K562 (cell line): Measurements from ENCODE around the gene DLX2. TPM values are rescaled to one million over a fixed set of nuclear protein-coding genes. Genes with fewer than 3 reads are reported as not detected.
A peak's percentile ranks its signal among the peaks of the same experiment; 100 is the strongest.
"Not testable (repeated sequence)": the region's sequence is repeated elsewhere in the genome, so short reads cannot be mapped to it uniquely, and the experiment has no call there.

Experiments used
- ATAC-seq: fragments of 200-7000 bp; cut with Tn5 transposase; 3 replicates; pipeline ENCODE4 v1.9.1; 2020; ENCODE audit warnings: moderate library complexity
- BruUV-seq: library from RNA; stranded (reverse); fragments of 400-500 nt; replicated peaks from 2 replicates; lab custom pipeline; 2021; lab: Mats Ljungman, UMichigan
- CTCF ChIA-PET: fragments of 300-600 bp; formaldehyde crosslinking; extraction: SDS; loops from one replicate; lab custom pipeline; 2021; ENCODE audit warnings: low intra/inter-chr PET ratio; lab: Yijun Ruan, JAX
- POLR2A ChIA-PET: fragments of 300-600, 350-650 bp; sonication (Branson Sonifier 250); formaldehyde crosslinking; extraction: SDS; loops from one replicate; lab custom pipeline; 2021; ENCODE audit warnings: antibody characterized with exemption, inconsistent platforms; lab: Yijun Ruan, JAX
- DNase-seq, 4 experiments: peaks; one replicate each; pipeline versions ENCODE4 v3.0.0 to v3.0.0-alpha.2; 2011 to 2018; ENCODE audit warnings: low spot score in 3 of 4, mixed read lengths in 3 of 4; ENCODE audit errors: extremely low read depth in 1 of 4
- FAIRE-seq: peaks from 2 replicates; lab custom pipeline; 2011; peaks lifted over from hg19 to GRCh38; lab: Jason Lieb, UNC
- H2AFZ ChIP-seq: 2 replicates; pipeline ENCODE4 v1.6.0; 2011; ENCODE audit warnings: low read depth, low read length, control low read depth, inconsistent platforms
- H3K27ac ChIP-seq: fragments of 200-600 bp; 3 replicates; pipeline ENCODE4 v1.8.0; 2011; ENCODE audit warnings: low read depth, mild to moderate bottlenecking, control low read depth, inconsistent platforms, low read length, moderate library complexity, mixed read lengths; ENCODE audit errors: extremely low read depth
- H3K27me3 ChIP-seq, 2 experiments: fragments of 300-600 bp in 1 of 2; 2 replicates in 1 of 2; 3 replicates in 1 of 2; pipeline versions ENCODE4 v1.6.0 to v1.8.0; 2011; ENCODE audit warnings: inconsistent platforms in 2 of 2, low read length in 2 of 2, mild to moderate bottlenecking in 1 of 2, mixed read lengths in 1 of 2, moderate library complexity in 1 of 2; ENCODE audit not compliant: control insufficient read depth in 2 of 2, insufficient read depth in 2 of 2
- H3K36me3 ChIP-seq: fragments of 300-600 bp; 3 replicates; pipeline ENCODE4 v1.8.0; 2011; ENCODE audit warnings: mild to moderate bottlenecking, low read length, inconsistent platforms; ENCODE audit not compliant: control insufficient read depth, insufficient read depth
- H3K4me1 ChIP-seq, 2 experiments: fragments of 200-600 bp in 1 of 2; replicated peaks in 1 of 2; 2 replicates in 1 of 2; 3 replicates in 1 of 2; pipeline versions ENCODE4 v1.5.1 to v1.8.0; 2011; ENCODE audit warnings: inconsistent platforms in 2 of 2, low read length in 2 of 2, mild to moderate bottlenecking in 1 of 2, mixed read lengths in 1 of 2, moderate library complexity in 1 of 2; ENCODE audit not compliant: control insufficient read depth in 2 of 2, insufficient read depth in 2 of 2
- H3K4me2 ChIP-seq: 2 replicates; pipeline ENCODE4 v1.6.1; 2011; ENCODE audit warnings: low read length, control low read depth, inconsistent platforms, mixed read lengths; ENCODE audit not compliant: insufficient read depth
- H3K4me3 ChIP-seq: fragments of 200-600 bp; sonication (generic), shearing (Covaris generic); 2 replicates; pipeline ENCODE4 v1.5.1; 2016; ENCODE audit warnings: control low read depth, inconsistent platforms
- H3K79me2 ChIP-seq: fragments of 200-600 bp; 3 replicates; pipeline ENCODE4 v1.8.0; 2011; ENCODE audit warnings: low read length, inconsistent platforms; ENCODE audit not compliant: control insufficient read depth, insufficient read depth
- H3K9ac ChIP-seq, 2 experiments: 2 replicates each; pipeline versions ENCODE4 v1.6.0 to v1.6.1; 2011; ENCODE audit warnings: low read depth in 2 of 2, low read length in 2 of 2, control low read depth in 1 of 2, inconsistent platforms in 1 of 2, mild to moderate bottlenecking in 1 of 2, mixed read lengths in 1 of 2; ENCODE audit not compliant: insufficient read depth in 1 of 2
- H3K9me1 ChIP-seq: one replicate; pipeline ENCODE4 v1.6.0; 2011; ENCODE audit warnings: inconsistent platforms, mild to moderate bottlenecking, low read length, moderate library complexity; ENCODE audit not compliant: control insufficient read depth, insufficient read depth
- H3K9me3 ChIP-seq: replicated peaks from 2 replicates; pipeline ENCODE4 v1.5.1; 2011; ENCODE audit warnings: low read depth, low read length, inconsistent platforms; ENCODE audit not compliant: control insufficient read depth, insufficient read depth
- H4K20me1 ChIP-seq: replicated peaks from 2 replicates; pipeline ENCODE4 v1.6.1; 2011; ENCODE audit warnings: low read length, inconsistent platforms, mixed read lengths; ENCODE audit not compliant: control insufficient read depth, insufficient read depth
- BCOR ChIP-seq: fragments of 450-650 bp; IDR thresholded peaks from 2 replicates; pipeline ENCODE4 v1.6.1; 2016
- FOXA3 ChIP-seq, 2 experiments: fragments of 450-650 bp in 1 of 2; sonication (generic) in 1 of 2; formaldehyde crosslinking; IDR thresholded peaks in 1 of 2; conservative IDR thresholded peaks in 1 of 2; 2 replicates each; pipeline versions ENCODE4 v1.4.0 to v1.8.0; 2020 to 2022; ENCODE audit warnings: mild to moderate bottlenecking in 2 of 2, missing genetic modification reagents in 1 of 2
- ID3 ChIP-seq, 2 experiments: fragments of 250-450 bp in 1 of 2; fragments of 450-650 bp in 1 of 2; sonication (Bioruptor Pico) in 1 of 2; IDR thresholded peaks; 2 replicates each; pipeline versions ENCODE4 v1.6.1 to v1.8.0; 2016 to 2021; ENCODE audit warnings: mild to moderate bottlenecking in 2 of 2, moderate library complexity in 2 of 2, missing compliant biosample characterization in 1 of 2, missing genetic modification characterization in 1 of 2
- MCM3 ChIP-seq: fragments of 450-650 bp; IDR thresholded peaks from 2 replicates; pipeline ENCODE4 v1.6.1; 2016
- NRF1 ChIP-seq, 2 experiments: fragments of 450-650 bp; IDR thresholded peaks in 1 of 2; conservative IDR thresholded peaks in 1 of 2; 2 replicates each; pipeline ENCODE4 v1.6.1; 2014; ENCODE audit warnings: mild to moderate bottlenecking in 2 of 2
- RBM25 ChIP-seq: fragments of 200-400 bp; formaldehyde crosslinking; IDR thresholded peaks from 2 replicates; pipeline ENCODE4 v1.6.1; 2018; ENCODE audit warnings: low read length, low read depth, moderate library complexity; ENCODE audit not compliant: severe bottlenecking
- SIX5 ChIP-seq, 2 experiments: IDR thresholded peaks; 2 replicates each; pipeline ENCODE4 v1.6.1; 2011; ENCODE audit warnings: low read length in 2 of 2, borderline replicate concordance in 1 of 2, low read depth in 1 of 2, mild to moderate bottlenecking in 1 of 2, moderate library complexity in 1 of 2; ENCODE audit not compliant: insufficient read depth in 1 of 2
- TCF7 ChIP-seq: sonication (generic); IDR thresholded peaks from 2 replicates; pipeline ENCODE4 v1.6.1; 2016; ENCODE audit warnings: antibody characterized with exemption, borderline replicate concordance
- WGBS: fragments of 100-300 bp; shearing (Covaris generic); methylation state at CpG from one replicate; pipeline ENCODE4 v1.1.6; 2016; ENCODE audit warnings: low coverage, mixed read lengths; ENCODE audit not compliant: insufficient coverage; ENCODE audit errors: missing lambda C conversion rate; 5-methylcytosine and 5-hydroxymethylcytosine counted together
- in situ Hi-C: fragments of 300-500 bp; cut with MboI; formaldehyde crosslinking; loops from 4 replicates; pipeline ENCODE4 v1.15.0; 2018; ENCODE audit warnings: inconsistent platforms, mixed read lengths
- intact Hi-C: fragments of 100-400 bp; cut with micrococcal nuclease; formaldehyde crosslinking; loops from 2 replicates; pipeline ENCODE4 v1.14.2; 2022
- polyA plus RNA-seq, 8 experiments: library from polyadenylated mRNA; depleted of rRNA in 4 of 8; stranded (reverse) in 5 of 8; unstranded in 3 of 8; fragments of >200 nt; fragmentation: Nextera tagmentation in 2 of 8; fragmentation: Illumina TruSeq in 1 of 8; extraction: Ambion mirVana in 2 of 8; extraction: Trizol in 1 of 8; gene quantifications; 2 replicates each; pipeline versions ENCODE4 v1.2.1 to v1.2.3, GENCODE V29; 2011 to 2014; ENCODE audit warnings: inconsistent platforms in 1 of 8, missing spikeins in 1 of 8
- total RNA-seq, 7 experiments: library from RNA; depleted of rRNA in 6 of 7; stranded (reverse); fragments of >200 nt in 6 of 7; fragmentation: Illumina TruSeq in 2 of 7; extraction: Trizol in 2 of 7; gene quantifications; 2 replicates each; pipeline versions ENCODE4 v1.2.1 to v1.2.3, GENCODE V29; 2011 to 2021; ENCODE audit warnings: low replicate concordance in 1 of 7

The DLX2 gene
- total and polyA plus RNA-seq, 9 of the 15 experiments (the other 6 are each of a cell fraction or from before 2014, with no cell fraction given): 0.14 to 4.3 (median 0.86) TPM

- BruUV-seq, DNase-seq, FAIRE-seq, H4K20me1 ChIP-seq, H3K27ac ChIP-seq, H2AFZ ChIP-seq, H3K79me2 ChIP-seq, H3K36me3 ChIP-seq, H3K9me3 ChIP-seq, ATAC-seq, H3K9ac ChIP-seq, in situ Hi-C loops, intact Hi-C loops, H3K4me3 ChIP-seq, CTCF ChIA-PET, H3K27me3 ChIP-seq, H3K4me2 ChIP-seq, H3K9me1 ChIP-seq: not testable (repeated sequence)
- POLR2A ChIA-PET: interaction anchor here (1.8 kb wide), 1 partner anchor 10 kb away, joined by 8 read pairs; no protein-coding TSS in a partner anchor
- TF ChIP-seq RBM25: peak; percentile 50
- TF ChIP-seq BCOR: peak; percentile 54; the same call in 1 of the 2 replicates
- peaks cover 4 to 22% of the 10 kb centered on the region in 2 experiments; a peak in 4 of 5 replicates for H3K4me1 ChIP-seq
- 81% methylated on average over 4 of the region's 4 CpGs for WGBS
Measured at GRCh38 chr2:172067905-172068304, 34.8 kb downstream of the DLX2 start.

- CTCF ChIA-PET: no interaction called here
- Histone ChIP-seq H3K27ac (peak overlapping the region; percentile 34; the same call in 2 of the 3 replicates), H3K9me1 (no peaks in the 10 kb centered on the region), H4K20me1 (no peaks in the 10 kb centered on the region), H3K36me3 (no peaks in the 10 kb centered on the region), H3K4me2 (peak overlapping the region; percentile 20; the same call in 1 of the 2 replicates), H3K27me3 (no peaks in the 10 kb centered on the region), H2AFZ (peak overlapping the region; percentile 70), H3K9me3 (no peaks in the 10 kb centered on the region), H3K4me3 (no peak overlapping the region), H3K9ac (no peak overlapping the region), H3K4me1 (peaks cover 4 to 32% of the 10 kb centered on the region in 2 experiments; a peak in 4 of 5 replicates), H3K79me2 (no peaks in the 10 kb centered on the region)
- WGBS: 10% methylated on average over 4 of the region's 4 CpGs
- DNase-seq (peak in 1 of 4 experiments; percentile 53), ATAC-seq (peak; percentile 79), FAIRE-seq (peak; percentile 72)
- POLR2A ChIA-PET: interaction anchor here (0.6 to 1.2 kb wide), 4 partner anchors 11 to 29 kb away, joined by 3 read pairs; no protein-coding TSS in a partner anchor
- intact Hi-C loops (no loop called here), in situ Hi-C loops (no loop called here)
- BruUV-seq: no TSS peak
- TF ChIP-seq SIX5 (IDR thresholded peaks at IDR 0.05; ENCODE audit: borderline replicate concordance in 1 of 2, insufficient read depth in 1 of 2, low read depth in 1 of 2, low read length in 2 of 2): no peak
- no peak for TF ChIP-seq ID3 (CRISPR knock-in tag; IDR thresholded peaks at IDR 0.05)
- TF ChIP-seq ID3 (tag; IDR thresholded peaks at IDR 0.05): peak; percentile 81
- no peak for TF ChIP-seq NRF1 (conservative IDR thresholded peaks at IDR 0.05 in 1 of 2, IDR thresholded peaks at IDR 0.05 in 1 of 2)
- no peak for TF ChIP-seq MCM3
- peak in 1 of 2 experiments; percentile 69; a peak in 1 of 4 replicates for TF ChIP-seq FOXA3 (CRISPR knock-in tag; conservative IDR thresholded peaks at IDR 0.05 in 1 of 2, IDR thresholded peaks at IDR 0.05 in 1 of 2)
- TF ChIP-seq TCF7: no peak
Measured at GRCh38 chr2:172066394-172066886, 36.3 kb downstream of the DLX2 start.
